Left lung (tissue), 10 donors: ENCODE results near the gene OSBPL2. TPM values are rescaled to one million over a fixed set of nuclear protein-coding genes. Genes with fewer than 3 reads are reported as not detected.

Source experiments
- ATAC-seq: fragments of 200-7000 bp; cut with Tn5 transposase; one replicate; pipeline ENCODE4 v1.9.1; 2020; ENCODE audit warnings: moderate library complexity
- DNase-seq, 4 donors: peaks; one replicate each; pipeline ENCODE4 v3.0.0-alpha.2; 2013 to 2020
- H3K27ac ChIP-seq, 2 donors: fragments of 200-600 bp; sonication (generic) in 1 of 2; one replicate each; pipeline versions ENCODE4 v1.5.0 to v1.8.0; 2020 to 2021
- H3K27me3 ChIP-seq, 2 donors: fragments of 200-600 bp; sonication (generic) in 1 of 2; one replicate each; pipeline versions ENCODE4 v1.5.0 to v1.8.0; 2020 to 2021
- H3K36me3 ChIP-seq, 2 donors: fragments of 200-600 bp; sonication (generic) in 1 of 2; one replicate each; pipeline versions ENCODE4 v1.5.0 to v1.8.0; 2020 to 2021
- H3K4me1 ChIP-seq, 2 donors: fragments of 200-600 bp; one replicate each; pipeline ENCODE4 v1.8.0; 2021
- H3K4me3 ChIP-seq, 2 donors: fragments of 200-600 bp; sonication (generic) in 1 of 2; one replicate each; pipeline versions ENCODE4 v1.5.0 to v1.8.0; 2020 to 2021; ENCODE audit warnings: mild to moderate bottlenecking in 1 of 2
- H3K9me3 ChIP-seq, 2 donors: fragments of 200-600 bp; sonication (generic) in 1 of 2; one replicate each; pipeline versions ENCODE4 v1.5.0 to v1.8.0; 2020 to 2021
- intact Hi-C, 2 donors: fragments of 100-400 bp; cut with DNase I; formaldehyde crosslinking; loops; one replicate each; pipeline versions ENCODE4 v1.11.2 to v1.14.2; 2022
- polyA plus RNA-seq, 6 donors: library from polyadenylated mRNA; unstranded; fragments of 120-200 nt; gene quantifications; one replicate each; pipeline ENCODE4 v1.2.1, GENCODE V29; 2013; ENCODE audit not compliant: insufficient read length in 6 of 6
- total RNA-seq, 2 donors: library from RNA; stranded (reverse); fragmentation: NEBNext Ultra II Directional; extraction: Animal tissue kit (Norgen Biotek cat#: 25700); gene quantifications; one replicate each; pipeline ENCODE4 v1.2.1, GENCODE V29; 2021
- TF ChIP-seq, protein P1 (sequence below), 2 donors: fragments of 200-600 bp; sonication (generic) in 1 of 2; IDR thresholded peaks; one replicate each; pipeline versions ENCODE4 v1.5.0 to v1.8.0; 2021; ENCODE audit warnings: antibody characterized with exemption in 2 of 2
- donor health status: DM: no; HTN: yes; CAD: no.
- donor health status: DM: no; HTN: no; CAD: no.

OSBPL2 gene
- total and polyA plus RNA-seq, 8 donors: 25.6 to 47.3 (median 32.4) TPM

DNA sequence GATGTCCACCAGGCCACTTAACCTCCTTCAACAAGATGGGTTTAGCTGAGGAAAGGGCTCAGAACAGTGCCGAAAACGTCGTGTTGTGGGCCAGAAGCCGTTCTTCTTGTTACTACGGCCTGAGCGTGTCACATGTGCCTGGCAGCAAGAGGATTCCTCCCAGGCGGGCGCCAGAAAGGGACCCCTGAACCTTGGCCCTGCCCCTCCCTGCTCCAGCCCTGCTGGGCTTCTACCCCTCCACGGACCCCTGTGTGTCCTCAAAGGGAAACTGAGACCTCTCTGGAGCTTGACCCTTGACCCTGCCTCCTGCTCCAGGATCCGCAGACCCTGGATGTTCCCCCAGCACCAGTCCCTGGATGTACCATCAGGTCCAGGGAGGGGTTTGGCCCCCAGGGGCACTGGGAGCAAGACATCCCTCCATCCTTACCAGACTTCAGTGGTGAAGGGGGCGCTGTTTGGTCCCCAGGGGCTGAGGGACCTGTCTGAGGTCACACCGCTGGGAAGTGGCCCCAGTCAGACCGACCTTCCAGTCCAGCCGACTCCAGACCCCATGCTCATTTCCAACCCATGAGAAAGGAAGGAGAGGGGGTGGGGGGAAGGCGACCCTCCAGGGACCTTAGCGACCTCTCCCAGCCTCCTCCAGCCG is 28.3 kb upstream of the OSBPL2 start:
- no peaks in the 10 kb centered on the region for H3K4me1 ChIP-seq
- no peaks in the 10 kb centered on the region for H3K36me3 ChIP-seq
- intact Hi-C loops: no loop called here
- TF ChIP-seq, protein P1, sequence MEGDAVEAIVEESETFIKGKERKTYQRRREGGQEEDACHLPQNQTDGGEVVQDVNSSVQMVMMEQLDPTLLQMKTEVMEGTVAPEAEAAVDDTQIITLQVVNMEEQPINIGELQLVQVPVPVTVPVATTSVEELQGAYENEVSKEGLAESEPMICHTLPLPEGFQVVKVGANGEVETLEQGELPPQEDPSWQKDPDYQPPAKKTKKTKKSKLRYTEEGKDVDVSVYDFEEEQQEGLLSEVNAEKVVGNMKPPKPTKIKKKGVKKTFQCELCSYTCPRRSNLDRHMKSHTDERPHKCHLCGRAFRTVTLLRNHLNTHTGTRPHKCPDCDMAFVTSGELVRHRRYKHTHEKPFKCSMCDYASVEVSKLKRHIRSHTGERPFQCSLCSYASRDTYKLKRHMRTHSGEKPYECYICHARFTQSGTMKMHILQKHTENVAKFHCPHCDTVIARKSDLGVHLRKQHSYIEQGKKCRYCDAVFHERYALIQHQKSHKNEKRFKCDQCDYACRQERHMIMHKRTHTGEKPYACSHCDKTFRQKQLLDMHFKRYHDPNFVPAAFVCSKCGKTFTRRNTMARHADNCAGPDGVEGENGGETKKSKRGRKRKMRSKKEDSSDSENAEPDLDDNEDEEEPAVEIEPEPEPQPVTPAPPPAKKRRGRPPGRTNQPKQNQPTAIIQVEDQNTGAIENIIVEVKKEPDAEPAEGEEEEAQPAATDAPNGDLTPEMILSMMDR (IDR thresholded peaks at IDR 0.05): no peak
- DNase-seq (peak in 1 of 4 donors; percentile 41), ATAC-seq (no peak)
- no peaks in the 10 kb centered on the region for H3K9me3 ChIP-seq
- H3K27ac ChIP-seq: no peak overlapping the region
- no peak overlapping the region for H3K4me3 ChIP-seq
- H3K27me3 ChIP-seq: peaks cover 4 to 58% of the 10 kb centered on the region in 2 donors

DNA sequence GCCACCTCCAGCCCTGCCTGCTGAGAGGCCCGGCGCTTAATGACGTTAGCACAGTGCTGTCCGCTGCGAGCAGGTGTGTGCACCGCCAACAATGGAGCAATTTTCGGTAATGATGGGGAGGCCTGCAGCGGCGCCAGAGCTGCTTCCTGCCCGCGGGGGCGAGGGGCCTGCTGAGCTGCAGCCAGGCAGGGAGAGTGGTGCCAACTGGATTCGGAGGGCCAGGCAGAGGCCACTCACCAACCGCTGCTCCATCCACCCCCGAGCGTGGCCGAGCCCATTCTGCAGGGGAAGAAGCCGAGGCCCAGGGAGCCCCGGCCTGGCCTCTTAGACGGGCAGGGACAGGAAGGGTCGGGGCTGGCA is 27.8 kb upstream of the OSBPL2 start:
- intact Hi-C loops: no loop called here
- TF ChIP-seq, protein P1 (IDR thresholded peaks at IDR 0.05): no peak
- H3K4me3 ChIP-seq: no peak overlapping the region
- H3K9me3 ChIP-seq: no peaks in the 10 kb centered on the region
- H3K27me3 ChIP-seq: peaks cover 4 to 63% of the 10 kb centered on the region in 2 donors
- no peaks in the 10 kb centered on the region for H3K4me1 ChIP-seq
- DNase-seq (peak in 1 of 4 donors; percentile 61), ATAC-seq (no peak)
- H3K36me3 ChIP-seq: no peaks in the 10 kb centered on the region
- no peak overlapping the region for H3K27ac ChIP-seq

DNA sequence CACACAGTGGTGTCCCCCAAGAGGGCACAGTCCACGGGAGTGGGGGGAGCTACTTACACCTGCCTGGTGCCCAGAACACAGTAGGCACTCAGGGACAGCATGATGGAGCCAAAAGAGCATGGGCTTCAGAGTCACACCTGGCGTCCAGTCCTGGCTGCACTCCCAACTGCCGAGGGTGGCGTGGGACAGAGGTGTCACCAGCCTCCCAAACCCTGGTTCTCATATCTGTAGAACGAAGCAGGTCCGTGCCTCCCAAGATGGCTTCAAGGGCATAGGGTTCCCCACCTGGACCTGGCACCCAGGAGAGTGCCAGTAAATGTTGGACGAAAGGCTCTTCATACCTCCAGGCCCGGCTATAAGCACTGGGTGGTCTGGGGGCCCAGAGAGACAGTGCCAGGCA is 27.1 kb upstream of the OSBPL2 start:
- TF ChIP-seq, protein P1 (IDR thresholded peaks at IDR 0.05): no peak
- ATAC-seq (no peak), DNase-seq (peak in 1 of 4 donors; percentile 34)
- H3K27ac ChIP-seq: no peak overlapping the region
- H3K4me1 ChIP-seq: no peaks in the 10 kb centered on the region
- no peak overlapping the region for H3K4me3 ChIP-seq
- H3K27me3 ChIP-seq: peaks cover 4 to 70% of the 10 kb centered on the region in 2 donors
- intact Hi-C loops: no loop called here
- H3K9me3 ChIP-seq: no peaks in the 10 kb centered on the region
- no peaks in the 10 kb centered on the region for H3K36me3 ChIP-seq

DNA sequence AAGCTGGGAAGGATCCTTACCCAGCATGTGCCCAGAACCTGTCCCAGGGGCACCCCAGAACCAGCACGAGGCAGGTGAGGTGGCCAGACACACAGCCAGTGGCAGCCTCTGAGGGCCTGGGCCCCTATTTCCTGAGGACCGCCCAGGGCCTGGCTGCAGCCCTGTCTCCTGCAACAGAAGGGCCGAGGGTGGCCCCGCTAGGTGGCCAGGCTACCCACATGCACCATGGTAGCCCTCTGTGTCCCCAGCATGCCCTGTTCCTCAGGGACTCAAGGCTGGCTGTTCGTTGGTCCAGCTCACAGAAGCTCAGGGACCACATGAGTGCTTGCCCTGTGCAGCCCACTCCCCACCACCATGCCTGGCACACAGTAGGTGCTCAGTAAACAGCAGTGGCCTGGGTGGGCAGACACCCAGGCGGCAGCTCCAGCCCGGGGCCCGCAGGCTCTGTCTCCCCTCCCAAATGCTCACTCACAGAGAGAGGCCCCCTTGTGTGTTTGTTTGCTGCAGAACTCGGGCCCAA is 26.5 kb upstream of the OSBPL2 start:
- TF ChIP-seq, protein P1 (IDR thresholded peaks at IDR 0.05): no peak
- Histone ChIP-seq H3K27me3 (peaks cover 4 to 76% of the 10 kb centered on the region in 2 donors), H3K4me3 (no peak overlapping the region), H3K27ac (no peak overlapping the region), H3K9me3 (no peaks in the 10 kb centered on the region), H3K36me3 (no peaks in the 10 kb centered on the region), H3K4me1 (no peaks in the 10 kb centered on the region)
- intact Hi-C loops: no loop called here
- DNase-seq (peak in 1 of 4 donors; percentile 53), ATAC-seq (no peak)

DNA sequence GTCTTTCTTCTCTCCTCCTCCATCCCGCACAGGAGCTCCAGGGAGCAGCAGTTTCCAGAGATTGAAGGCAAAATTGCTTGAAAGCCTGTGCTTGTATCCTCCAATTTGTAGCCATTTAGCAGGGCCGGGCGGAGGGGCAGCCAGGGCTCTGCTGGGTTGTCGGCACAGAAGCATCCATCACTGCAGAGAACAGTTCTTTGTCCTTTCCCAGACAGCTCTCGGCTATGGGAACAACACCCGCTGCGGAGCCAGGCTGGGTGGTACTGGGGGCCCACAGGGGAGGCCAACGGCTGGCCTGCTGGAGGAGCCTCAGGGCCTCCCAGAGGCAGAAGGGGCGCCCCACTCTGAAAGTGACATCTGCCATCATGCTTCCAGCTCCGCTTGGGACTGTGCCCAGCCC is 26.0 kb upstream of the OSBPL2 start:
- no peak overlapping the region for H3K27ac ChIP-seq
- H3K9me3 ChIP-seq: no peaks in the 10 kb centered on the region
- intact Hi-C loops: no loop called here
- ATAC-seq: no peak
- TF ChIP-seq, protein P1 (IDR thresholded peaks at IDR 0.05): no peak
- no peaks in the 10 kb centered on the region for H3K4me1 ChIP-seq
- DNase-seq: peak in 1 of 4 donors; percentile 44
- no peak overlapping the region for H3K4me3 ChIP-seq
- no peaks in the 10 kb centered on the region for H3K36me3 ChIP-seq
- H3K27me3 ChIP-seq: peaks cover 4 to 81% of the 10 kb centered on the region in 2 donors
